Trophoblast cell (in vitro differentiated cells and primary cell): ENCODE results near the gene SYVN1.

ENCODE experiments used
- DNase-seq, 2 donors: peaks; one replicate each; pipeline ENCODE4 v3.0.0-alpha.2; 2016
- H2AFZ ChIP-seq: 2 replicates; pipeline ENCODE4 v1.6.1; 2013; ENCODE audit warnings: low read length, moderate library complexity, mild to moderate bottlenecking; ENCODE audit not compliant: insufficient read depth, poor library complexity
- H2AK5ac ChIP-seq: 2 replicates; pipeline ENCODE4 v1.6.1; 2013; ENCODE audit warnings: mild to moderate bottlenecking, low read length
- H2BK120ac ChIP-seq: 2 replicates; pipeline ENCODE4 v1.6.1; 2013; ENCODE audit warnings: low read length, mild to moderate bottlenecking, moderate library complexity; ENCODE audit not compliant: insufficient read depth, poor library complexity
- H2BK12ac ChIP-seq: 2 replicates; pipeline ENCODE4 v1.6.1; 2013; ENCODE audit warnings: mild to moderate bottlenecking, low read length, moderate library complexity
- H2BK5ac ChIP-seq: 2 replicates; pipeline ENCODE4 v1.6.1; 2013; ENCODE audit warnings: low read length, low read depth, moderate library complexity, mild to moderate bottlenecking; ENCODE audit not compliant: poor library complexity
- H3K14ac ChIP-seq: 2 replicates; pipeline ENCODE4 v1.6.1; 2013; ENCODE audit warnings: mild to moderate bottlenecking, low read length
- H3K18ac ChIP-seq: 2 replicates; pipeline ENCODE4 v1.6.1; 2013; ENCODE audit warnings: mild to moderate bottlenecking, low read length
- H3K23ac ChIP-seq: 2 replicates; pipeline ENCODE4 v1.6.1; 2013; ENCODE audit warnings: low read length
- H3K27ac ChIP-seq: 2 replicates; pipeline ENCODE4 v1.5.1; 2013; ENCODE audit warnings: low read depth, mild to moderate bottlenecking, inconsistent platforms, low read length, moderate library complexity
- H3K27me3 ChIP-seq: 2 replicates; pipeline ENCODE4 v1.6.1; 2013; ENCODE audit warnings: inconsistent platforms, mild to moderate bottlenecking, low read length, moderate library complexity; ENCODE audit not compliant: insufficient read depth
- H3K36me3 ChIP-seq, 2 experiments: 1 replicate in 1 of 2; 2 replicates in 1 of 2; pipeline ENCODE4 v1.6.1; 2013; ENCODE audit warnings: low read length in 2 of 2, mild to moderate bottlenecking in 2 of 2, moderate library complexity in 1 of 2; ENCODE audit not compliant: insufficient read depth in 2 of 2, control insufficient read depth in 1 of 2
- H3K4ac ChIP-seq: 2 replicates; pipeline ENCODE4 v1.6.1; 2013; ENCODE audit warnings: low read depth, mild to moderate bottlenecking, low read length, moderate library complexity
- H3K4me1 ChIP-seq, 2 experiments: 1 replicate in 1 of 2; 2 replicates in 1 of 2; pipeline ENCODE4 v1.6.1; 2013; ENCODE audit warnings: low read length in 2 of 2, mild to moderate bottlenecking in 2 of 2, moderate library complexity in 1 of 2; ENCODE audit not compliant: insufficient read depth in 2 of 2, control insufficient read depth in 1 of 2
- H3K4me2 ChIP-seq: 2 replicates; pipeline ENCODE4 v1.6.1; 2013; ENCODE audit warnings: inconsistent platforms, mild to moderate bottlenecking, low read length, moderate library complexity
- H3K4me3 ChIP-seq: 2 replicates; pipeline ENCODE4 v1.5.1; 2013; ENCODE audit warnings: mild to moderate bottlenecking, low read depth, low read length, inconsistent platforms
- H3K79me1 ChIP-seq: one replicate; pipeline ENCODE4 v1.6.1; 2013; ENCODE audit warnings: low read length
- H3K79me2 ChIP-seq: 2 replicates; pipeline ENCODE4 v1.6.1; 2013; ENCODE audit warnings: low read length, mild to moderate bottlenecking; ENCODE audit not compliant: control insufficient read depth, insufficient read depth, poor library complexity
- H3K9ac ChIP-seq: 2 replicates; pipeline ENCODE4 v1.6.1; 2013; ENCODE audit warnings: mild to moderate bottlenecking, low read length
- H3K9me3 ChIP-seq: 2 replicates; pipeline ENCODE4 v1.6.1; 2013; ENCODE audit warnings: low read depth, mild to moderate bottlenecking, control low read depth, inconsistent platforms, low read length; ENCODE audit not compliant: insufficient read depth
- H4K12ac ChIP-seq: 2 replicates; pipeline ENCODE4 v1.6.1; 2013; ENCODE audit warnings: low read depth, mild to moderate bottlenecking, low read length, moderate library complexity
- H4K8ac ChIP-seq: 2 replicates; pipeline ENCODE4 v1.6.1; 2013; ENCODE audit warnings: low read depth, mild to moderate bottlenecking, low read length, moderate library complexity
- H4K91ac ChIP-seq: one replicate; pipeline ENCODE4 v1.6.1; 2013; ENCODE audit warnings: low read depth, mild to moderate bottlenecking, low read length, moderate library complexity
- WGBS: extraction: QIAGEN DNeasy Blood & Tissue Kit; methylation state at CpG from one replicate; pipeline ENCODE4 v1.1.7; 2013; ENCODE audit warnings: missing lambda C conversion rate; ENCODE audit not compliant: insufficient read length, insufficient coverage; ENCODE audit errors: extremely low coverage; 5-methylcytosine and 5-hydroxymethylcytosine counted together

SYVN1 gene

GRCh38 chr11:65134952-65135632 lies 773 bp upstream of the SYVN1 start:
- Histone ChIP-seq H2AFZ (peak overlapping the region; percentile 13), H4K12ac (peak overlapping the region; percentile 66)
- WGBS: no CpG with 5 or more reads among the region's 24 CpGs

DNA sequence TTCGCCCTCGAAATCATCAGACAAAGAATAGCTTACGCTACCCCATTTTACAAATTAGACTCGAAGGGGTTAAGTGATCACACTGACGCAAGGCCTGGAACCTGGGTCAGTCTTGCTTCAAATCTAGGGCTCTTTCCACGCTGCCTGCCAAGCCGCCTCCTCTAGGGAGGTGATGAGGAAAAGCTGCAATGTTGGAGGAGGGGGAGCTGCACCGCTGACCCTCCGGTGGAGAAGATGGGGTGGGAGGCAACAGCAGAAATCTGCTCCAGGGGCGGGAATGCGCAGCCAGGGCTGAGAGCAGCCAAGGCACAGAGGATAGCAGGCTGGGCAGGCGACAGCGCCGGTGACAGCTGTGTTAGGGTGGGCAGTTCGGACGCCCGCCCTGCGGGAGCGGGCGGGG lies 595 bp downstream of the SYVN1 start:
- WGBS: no CpG with 5 or more reads among the region's 20 CpGs
- peak overlapping the region; percentile 85 for H3K4me2 ChIP-seq

More at GRCh38 chr11:65134952-65135632, 773 bp upstream of the SYVN1 start:
- H3K27me3 ChIP-seq: no peaks in the 10 kb centered on the region
- peak overlapping the region; percentile 97 for H3K9ac ChIP-seq
- H4K91ac ChIP-seq: peak overlapping the region; percentile 88
- peaks cover 27 to 30% of the 10 kb centered on the region in 2 experiments for H3K36me3 ChIP-seq
- no peak overlapping the region for H3K4ac ChIP-seq
- H3K14ac ChIP-seq: peak overlapping the region; percentile 60
- no peak overlapping the region for H2BK12ac ChIP-seq
- peak; percentile 95 for DNase-seq
- H2AK5ac ChIP-seq: no peak overlapping the region
- peak overlapping the region; percentile 85 for H3K4me2 ChIP-seq
- peak overlapping the region; percentile 92 for H3K27ac ChIP-seq
- H4K8ac ChIP-seq: peak overlapping the region; percentile 88
- H2BK5ac ChIP-seq: no peak overlapping the region
- peak overlapping the region; percentile 90 for H3K4me3 ChIP-seq
- peaks cover 9% of the 10 kb centered on the region for H3K79me2 ChIP-seq
- H3K23ac ChIP-seq: no peak overlapping the region
- H3K4me1 ChIP-seq: peaks cover 7 to 12% of the 10 kb centered on the region in 2 experiments
- H3K79me1 ChIP-seq: peaks cover 11% of the 10 kb centered on the region
- peaks cover 1% of the 10 kb centered on the region for H3K9me3 ChIP-seq
- H2BK120ac ChIP-seq: no peak overlapping the region
- no peak overlapping the region for H3K18ac ChIP-seq

DNA sequence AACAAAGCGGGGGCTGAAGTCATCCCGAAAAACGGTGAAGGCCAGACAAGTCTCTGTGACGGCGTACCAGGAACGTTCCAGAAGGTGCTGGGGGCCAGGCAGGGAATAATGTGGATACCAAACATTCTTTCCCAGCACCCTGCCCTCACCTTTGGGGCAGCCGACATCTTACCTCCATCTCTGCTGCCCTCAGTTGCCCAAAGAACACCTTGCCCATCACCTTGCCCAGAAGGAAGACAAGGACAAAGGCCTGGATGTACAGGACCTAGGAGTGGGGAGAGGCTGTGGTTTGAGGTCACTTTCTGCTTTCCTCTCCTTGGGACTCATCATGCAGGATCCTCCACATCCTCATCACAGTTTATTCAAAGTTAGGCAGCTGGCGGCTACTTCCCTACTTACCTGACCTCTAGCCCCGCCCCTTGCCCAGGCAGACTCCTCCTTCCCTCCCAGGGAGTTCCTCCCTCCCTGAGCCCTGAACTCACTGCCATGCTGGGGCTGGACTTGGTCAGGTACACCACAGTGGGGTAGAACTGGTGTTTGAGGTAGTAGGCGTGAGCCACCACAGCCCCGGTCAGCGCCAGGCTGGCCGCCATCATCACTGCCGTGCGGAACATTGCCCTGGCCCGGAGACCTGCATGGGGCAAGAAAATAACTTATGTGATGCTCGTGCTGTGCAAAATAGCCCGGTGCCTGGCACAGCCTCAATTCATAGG lies 1.2 kb downstream of the SYVN1 start:
- H4K8ac ChIP-seq: no peak overlapping the region
- peaks cover 9% of the 10 kb centered on the region for H3K79me2 ChIP-seq
- peak overlapping the region; percentile 37 for H3K4ac ChIP-seq
- H3K23ac ChIP-seq: no peak overlapping the region
- peaks cover 1% of the 10 kb centered on the region for H3K9me3 ChIP-seq
- no peak overlapping the region for H4K12ac ChIP-seq
- DNase-seq: peak; percentile 53 to 76
- H2AK5ac ChIP-seq: no peak overlapping the region
- H3K4me3 ChIP-seq: no peak overlapping the region
- H3K14ac ChIP-seq: no peak overlapping the region
- no peak overlapping the region for H2BK5ac ChIP-seq
- no peak overlapping the region for H4K91ac ChIP-seq
- H3K27ac ChIP-seq: no peak overlapping the region
- no peak overlapping the region for H2BK12ac ChIP-seq
- WGBS: no CpG with 5 or more reads among the region's 18 CpGs
- H3K79me1 ChIP-seq: peaks cover 11% of the 10 kb centered on the region
- peak overlapping the region; percentile 85 for H3K4me2 ChIP-seq
- H3K9ac ChIP-seq: peak overlapping the region; percentile 39
- peaks cover 44 to 48% of the 10 kb centered on the region in 2 experiments for H3K36me3 ChIP-seq
- no peak overlapping the region for H2AFZ ChIP-seq
- H2BK120ac ChIP-seq: no peak overlapping the region
- H3K4me1 ChIP-seq: peaks cover 7 to 12% of the 10 kb centered on the region in 2 experiments
- H3K27me3 ChIP-seq: no peaks in the 10 kb centered on the region
- peak overlapping the region; percentile 8 for H3K18ac ChIP-seq

More for the DNA sequence above, 595 bp downstream of the SYVN1 start:
- Histone ChIP-seq H2AK5ac (peak overlapping the region; percentile 76), H3K27me3 (no peaks in the 10 kb centered on the region), H2BK120ac (no peak overlapping the region), H3K79me2 (peaks cover 9% of the 10 kb centered on the region), H4K12ac (peak overlapping the region; percentile 66), H3K27ac (peak overlapping the region; percentile 92), H3K36me3 (peaks cover 38 to 43% of the 10 kb centered on the region in 2 experiments), H2BK5ac (peak overlapping the region; percentile 89), H3K23ac (no peak overlapping the region), H4K8ac (peak overlapping the region; percentile 88), H3K9me3 (peaks cover 1% of the 10 kb centered on the region), H3K18ac (peak overlapping the region; percentile 55), H3K4me1 (peaks cover 7 to 12% of the 10 kb centered on the region in 2 experiments), H3K79me1 (peaks cover 11% of the 10 kb centered on the region), H3K14ac (peak overlapping the region; percentile 60), H3K4me3 (peak overlapping the region; percentile 90), H2BK12ac (no peak overlapping the region), H2AFZ (no peak overlapping the region), H3K4ac (peak overlapping the region; percentile 37), H3K9ac (peak overlapping the region; percentile 73), H4K91ac (peak overlapping the region; percentile 88)
- peak in 1 of 2 donors; percentile 20 for DNase-seq

GRCh38 chr11:65132238-65132987 lies 1.9 kb downstream of the SYVN1 start:
- no CpG with 5 or more reads among the region's 10 CpGs for WGBS
- no peak overlapping the region for H4K8ac ChIP-seq
- peaks cover 9% of the 10 kb centered on the region for H3K79me2 ChIP-seq
- no peak overlapping the region for H2AFZ ChIP-seq
- H3K4ac ChIP-seq: no peak overlapping the region
- H2BK12ac ChIP-seq: no peak overlapping the region
- no peak overlapping the region for H3K4me3 ChIP-seq
- H4K12ac ChIP-seq: no peak overlapping the region
- DNase-seq: no peak
- H3K36me3 ChIP-seq: peaks cover 50 to 56% of the 10 kb centered on the region in 2 experiments
- peaks cover 11% of the 10 kb centered on the region for H3K79me1 ChIP-seq
- peak overlapping the region; percentile 8 for H3K18ac ChIP-seq
- H2BK5ac ChIP-seq: no peak overlapping the region
- no peak overlapping the region for H3K27ac ChIP-seq
- no peak overlapping the region for H3K14ac ChIP-seq
- H3K23ac ChIP-seq: no peak overlapping the region
- no peak overlapping the region for H2AK5ac ChIP-seq
- H4K91ac ChIP-seq: no peak overlapping the region
- no peaks in the 10 kb centered on the region for H3K27me3 ChIP-seq
- H3K4me2 ChIP-seq: no peak overlapping the region
- no peak overlapping the region for H2BK120ac ChIP-seq
- H3K4me1 ChIP-seq: peaks cover 7 to 12% of the 10 kb centered on the region in 2 experiments
- peak overlapping the region; percentile 4 for H3K9ac ChIP-seq
- H3K9me3 ChIP-seq: peaks cover 1% of the 10 kb centered on the region
